Colon (tissue), 2 donors: ENCODE measurements around the gene SLBP.

Experiments
- FAIRE-seq: peaks from 2 replicates; lab custom pipeline; 2012; peaks lifted over from hg19 to GRCh38; lab: Jason Lieb, UNC
- donor health status: control.
- donor health status: control.

Gene SLBP

GRCh38 chr4:1651609-1652008 lies 60.5 kb downstream of the SLBP start:
- no peak for FAIRE-seq

GRCh38 chr4:1648962-1649361 lies 63.2 kb downstream of the SLBP start:
- FAIRE-seq, result no peak

DNA sequence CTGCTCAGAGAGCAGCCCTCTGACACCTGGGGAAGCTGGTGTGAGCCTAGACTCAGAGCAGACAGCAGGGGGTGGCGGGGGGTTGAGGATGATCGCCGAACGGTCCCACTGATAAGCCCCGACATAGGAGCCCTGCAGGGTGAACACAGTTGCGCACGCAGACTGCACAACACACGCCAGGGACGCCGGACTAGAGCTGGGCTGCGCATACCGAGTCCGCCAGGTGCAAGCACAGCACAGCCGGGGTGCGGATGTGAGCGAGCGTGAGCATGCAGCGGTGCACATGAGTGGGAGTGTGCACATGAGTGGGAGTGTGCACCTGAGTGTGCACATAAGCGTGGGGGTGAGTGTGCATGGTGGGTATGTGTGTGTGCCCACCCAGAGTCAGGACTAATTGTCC lies 64.7 kb downstream of the SLBP start:
- no peak for FAIRE-seq

- FAIRE-seq, result no peak
Measured at GRCh38 chr4:1646690-1647089, 65.4 kb downstream of the SLBP start.

GRCh38 chr4:1644891-1645657 lies 67.0 kb downstream of the SLBP start:
- FAIRE-seq, result no peak

DNA sequence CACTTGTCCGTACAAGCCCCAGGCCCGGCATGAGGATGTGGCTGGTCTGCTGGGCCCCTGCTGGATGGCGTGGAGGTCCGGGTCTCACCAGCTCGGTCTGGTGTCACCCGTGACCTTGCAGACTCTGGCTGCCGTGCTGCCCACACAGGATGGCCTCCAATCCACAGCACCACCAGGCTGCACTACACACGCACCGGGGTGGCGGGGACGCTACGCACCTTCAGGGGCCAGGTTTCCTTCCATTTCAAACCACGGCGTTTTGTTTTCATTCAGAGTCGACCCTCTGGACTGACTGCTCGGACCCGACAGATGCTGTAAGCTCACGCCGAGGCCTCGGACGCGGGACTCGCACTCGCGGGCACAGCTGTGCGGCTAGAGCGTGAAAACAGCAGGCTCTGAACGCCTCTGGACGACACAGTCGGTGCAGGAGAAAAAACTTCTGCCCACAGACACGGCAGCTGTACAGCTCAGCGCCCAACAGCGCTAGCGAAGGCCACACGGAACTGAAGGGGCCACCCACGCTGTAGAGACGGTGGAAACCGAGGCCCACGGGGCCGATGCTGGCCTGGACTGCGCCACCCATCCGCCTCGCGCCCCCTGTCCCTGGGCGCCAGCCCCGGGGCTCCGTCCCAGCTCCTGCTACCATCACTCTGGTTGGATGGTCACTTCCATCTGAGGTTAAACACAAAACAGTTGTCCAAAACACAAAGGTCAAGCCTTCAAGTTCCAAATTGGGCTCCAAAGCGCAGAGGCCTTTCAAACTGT lies 68.0 kb downstream of the SLBP start:
- FAIRE-seq, result no peak
